Measurements from ENCODE around the gene EGLN3. TPM values are rescaled to one million over a fixed set of nuclear protein-coding genes. Genes with fewer than 3 reads are reported as not detected.

Gene EGLN3
- total and polyA plus RNA-seq, 2 donors: 8.6 to 14.5 TPM

- Histone ChIP-seq H3K36me3 (ENCODE audit: control insufficient read depth in 2 of 2, insufficient read depth in 2 of 2, low read length in 1 of 2) (peaks cover 3 to 8% of the 10 kb centered on the region in 2 donors), H3K4me3 (ENCODE audit: low read length in 2 of 2) (no peak overlapping the region), H3K27me3 (ENCODE audit: control insufficient read depth in 2 of 2, insufficient read depth in 1 of 2, low read length in 1 of 2) (no peaks in the 10 kb centered on the region), H3K9me3 (ENCODE audit: control insufficient read depth in 2 of 2, insufficient read depth in 1 of 2, low read length in 1 of 2) (no peaks in the 10 kb centered on the region), H3K27ac (ENCODE audit: low read depth in 1 of 2, low read length in 1 of 2) (no peak overlapping the region), H3K4me1 (ENCODE audit: control insufficient read depth in 2 of 2, insufficient read depth in 2 of 2, low read length in 2 of 2) (no peaks in the 10 kb centered on the region)
- no peak for DNase-seq (ENCODE audit: low read depth in 6 of 9, low spot score in 9 of 9)
Measured at GRCh38 chr14:33925946-33926345, 24.9 kb downstream of the EGLN3 start.

- no peaks in the 10 kb centered on the region for H3K9me3 ChIP-seq (ENCODE audit: control insufficient read depth in 2 of 2, insufficient read depth in 1 of 2, low read length in 1 of 2)
- H3K36me3 ChIP-seq (ENCODE audit: control insufficient read depth in 2 of 2, insufficient read depth in 2 of 2, low read length in 1 of 2): peaks cover 3 to 8% of the 10 kb centered on the region in 2 donors
- no peaks in the 10 kb centered on the region for H3K4me1 ChIP-seq (ENCODE audit: control insufficient read depth in 2 of 2, insufficient read depth in 2 of 2, low read length in 2 of 2)
- DNase-seq (ENCODE audit: low read depth in 6 of 9, low spot score in 9 of 9): no peak
- H3K27ac ChIP-seq (ENCODE audit: low read depth in 1 of 2, low read length in 1 of 2): no peak overlapping the region
- H3K27me3 ChIP-seq (ENCODE audit: control insufficient read depth in 2 of 2, insufficient read depth in 1 of 2, low read length in 1 of 2): no peaks in the 10 kb centered on the region
- no peak overlapping the region for H3K4me3 ChIP-seq (ENCODE audit: low read length in 2 of 2)
- WGBS: 71% methylated on average over 3 of the region's 3 CpGs
Measured at GRCh38 chr14:33925235-33925634, 25.6 kb downstream of the EGLN3 start.

DNA sequence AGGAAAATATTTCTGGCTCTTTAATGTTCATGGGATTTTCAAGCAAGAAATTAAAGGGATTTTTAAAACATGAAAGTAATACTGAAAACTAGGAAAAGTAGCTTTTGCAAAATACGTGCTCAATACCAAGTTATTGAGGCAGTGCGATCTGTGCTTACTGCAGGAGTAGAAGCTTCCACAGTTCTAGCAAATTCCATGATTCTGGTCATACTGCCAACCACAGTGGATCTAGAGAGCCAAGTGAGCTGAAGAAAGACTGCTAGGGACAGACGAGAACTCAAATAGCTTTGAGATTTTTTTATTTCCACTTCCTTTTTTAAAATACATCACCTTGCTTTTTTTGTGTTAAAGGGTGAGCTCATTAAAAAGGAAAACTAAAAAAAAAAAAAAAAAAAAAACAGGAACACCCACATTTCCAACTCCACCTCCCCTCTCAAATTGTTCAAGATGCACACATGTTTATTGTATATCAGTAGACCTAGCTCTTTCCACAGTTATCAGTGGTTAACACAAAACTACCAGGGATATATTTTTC lies 26.2 kb downstream of the EGLN3 start:
- Histone ChIP-seq H3K36me3 (ENCODE audit: control insufficient read depth in 2 of 2, insufficient read depth in 2 of 2, low read length in 1 of 2) (peaks cover 3 to 8% of the 10 kb centered on the region in 2 donors), H3K27me3 (ENCODE audit: control insufficient read depth in 2 of 2, insufficient read depth in 1 of 2, low read length in 1 of 2) (no peaks in the 10 kb centered on the region), H3K4me1 (ENCODE audit: control insufficient read depth in 2 of 2, insufficient read depth in 2 of 2, low read length in 2 of 2) (no peaks in the 10 kb centered on the region), H3K27ac (ENCODE audit: low read depth in 1 of 2, low read length in 1 of 2) (no peak overlapping the region), H3K9me3 (ENCODE audit: control insufficient read depth in 2 of 2, insufficient read depth in 1 of 2, low read length in 1 of 2) (no peaks in the 10 kb centered on the region), H3K4me3 (ENCODE audit: low read length in 2 of 2) (no peak overlapping the region)
- 88% methylated on average over 3 of the region's 3 CpGs for WGBS
- DNase-seq (ENCODE audit: low read depth in 6 of 9, low spot score in 9 of 9): no peak

- Histone ChIP-seq H3K36me3 (ENCODE audit: control insufficient read depth in 2 of 2, insufficient read depth in 2 of 2, low read length in 1 of 2) (peaks cover 3% of the 10 kb centered on the region in 2 donors), H3K27me3 (ENCODE audit: control insufficient read depth in 2 of 2, insufficient read depth in 1 of 2, low read length in 1 of 2) (no peaks in the 10 kb centered on the region), H3K4me1 (ENCODE audit: control insufficient read depth in 2 of 2, insufficient read depth in 2 of 2, low read length in 2 of 2) (peaks cover 7 to 12% of the 10 kb centered on the region in 2 donors), H3K9me3 (ENCODE audit: control insufficient read depth in 2 of 2, insufficient read depth in 1 of 2, low read length in 1 of 2) (no peaks in the 10 kb centered on the region), H3K4me3 (ENCODE audit: low read length in 2 of 2) (no peak overlapping the region), H3K27ac (ENCODE audit: low read depth in 1 of 2, low read length in 1 of 2) (no peak overlapping the region)
- no peak for DNase-seq (ENCODE audit: low read depth in 6 of 9, low spot score in 9 of 9)
- 86% methylated on average over 4 of the region's 4 CpGs for WGBS
Measured at GRCh38 chr14:33922125-33922524, 28.7 kb downstream of the EGLN3 start.

DNA sequence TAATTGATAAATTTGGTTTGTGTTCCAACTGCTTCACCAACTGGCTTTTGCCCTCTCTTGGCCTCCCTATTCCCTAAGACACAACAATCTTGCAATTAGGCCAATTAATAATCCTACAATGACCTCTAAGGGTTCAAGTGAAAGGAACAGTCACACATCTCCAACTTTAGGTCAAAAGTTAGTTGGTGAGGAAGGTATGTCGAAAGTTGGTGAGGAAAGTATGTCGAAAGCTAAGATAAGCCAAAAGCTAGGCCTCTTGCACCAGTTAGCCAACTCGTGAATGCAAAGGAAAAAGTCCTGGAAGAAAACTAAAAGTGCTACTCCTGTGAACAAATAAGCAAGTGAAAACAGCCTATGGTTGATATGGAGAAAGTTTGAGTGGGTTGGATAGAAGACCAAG lies 32.6 kb downstream of the EGLN3 start:
- 97% methylated on average over 3 of the region's 3 CpGs for WGBS
- peaks cover 23 to 39% of the 10 kb centered on the region in 2 donors for H3K4me1 ChIP-seq (ENCODE audit: control insufficient read depth in 2 of 2, insufficient read depth in 2 of 2, low read length in 2 of 2)
- no peaks in the 10 kb centered on the region for H3K36me3 ChIP-seq (ENCODE audit: control insufficient read depth in 2 of 2, insufficient read depth in 2 of 2, low read length in 1 of 2)
- no peak overlapping the region for H3K27ac ChIP-seq (ENCODE audit: low read depth in 1 of 2, low read length in 1 of 2)
- DNase-seq (ENCODE audit: low read depth in 6 of 9, low spot score in 9 of 9): no peak
- H3K4me3 ChIP-seq (ENCODE audit: low read length in 2 of 2): no peak overlapping the region
- no peaks in the 10 kb centered on the region for H3K27me3 ChIP-seq (ENCODE audit: control insufficient read depth in 2 of 2, insufficient read depth in 1 of 2, low read length in 1 of 2)
- H3K9me3 ChIP-seq (ENCODE audit: control insufficient read depth in 2 of 2, insufficient read depth in 1 of 2, low read length in 1 of 2): no peaks in the 10 kb centered on the region

- Histone ChIP-seq H3K36me3 (ENCODE audit: control insufficient read depth in 2 of 2, insufficient read depth in 2 of 2, low read length in 1 of 2) (no peaks in the 10 kb centered on the region), H3K27ac (ENCODE audit: low read depth in 1 of 2, low read length in 1 of 2) (no peak overlapping the region)
Measured at GRCh38 chr14:33917661-33918060, 33.2 kb downstream of the EGLN3 start.

GRCh38 chr14:33916663-33917565 lies 34.0 kb downstream of the EGLN3 start:
- WGBS: 39% methylated on average over 5 of the region's 5 CpGs
- Histone ChIP-seq H3K36me3 (ENCODE audit: control insufficient read depth in 2 of 2, insufficient read depth in 2 of 2, low read length in 1 of 2) (no peaks in the 10 kb centered on the region), H3K9me3 (ENCODE audit: control insufficient read depth in 2 of 2, insufficient read depth in 1 of 2, low read length in 1 of 2) (no peaks in the 10 kb centered on the region), H3K27me3 (ENCODE audit: control insufficient read depth in 2 of 2, insufficient read depth in 1 of 2, low read length in 1 of 2) (no peaks in the 10 kb centered on the region), H3K27ac (ENCODE audit: low read depth in 1 of 2, low read length in 1 of 2) (no peak overlapping the region), H3K4me1 (ENCODE audit: control insufficient read depth in 2 of 2, insufficient read depth in 2 of 2, low read length in 2 of 2) (peaks cover 23 to 39% of the 10 kb centered on the region in 2 donors), H3K4me3 (ENCODE audit: low read length in 2 of 2) (no peak overlapping the region)
- peak in 2 of 9 donors; percentile 8 to 24 for DNase-seq (ENCODE audit: low read depth in 6 of 9, low spot score in 9 of 9)

More at GRCh38 chr14:33917661-33918060, 33.2 kb downstream of the EGLN3 start:
- no peaks in the 10 kb centered on the region for H3K9me3 ChIP-seq (ENCODE audit: control insufficient read depth in 2 of 2, insufficient read depth in 1 of 2, low read length in 1 of 2)
- no peaks in the 10 kb centered on the region for H3K27me3 ChIP-seq (ENCODE audit: control insufficient read depth in 2 of 2, insufficient read depth in 1 of 2, low read length in 1 of 2)
- peaks cover 23 to 39% of the 10 kb centered on the region in 2 donors for H3K4me1 ChIP-seq (ENCODE audit: control insufficient read depth in 2 of 2, insufficient read depth in 2 of 2, low read length in 2 of 2)
- 70% methylated on average over 1 of the region's 1 CpG for WGBS
- peak in 2 of 9 donors; percentile 30 to 52 for DNase-seq (ENCODE audit: low read depth in 6 of 9, low spot score in 9 of 9)
- no peak overlapping the region for H3K4me3 ChIP-seq (ENCODE audit: low read length in 2 of 2)

DNA sequence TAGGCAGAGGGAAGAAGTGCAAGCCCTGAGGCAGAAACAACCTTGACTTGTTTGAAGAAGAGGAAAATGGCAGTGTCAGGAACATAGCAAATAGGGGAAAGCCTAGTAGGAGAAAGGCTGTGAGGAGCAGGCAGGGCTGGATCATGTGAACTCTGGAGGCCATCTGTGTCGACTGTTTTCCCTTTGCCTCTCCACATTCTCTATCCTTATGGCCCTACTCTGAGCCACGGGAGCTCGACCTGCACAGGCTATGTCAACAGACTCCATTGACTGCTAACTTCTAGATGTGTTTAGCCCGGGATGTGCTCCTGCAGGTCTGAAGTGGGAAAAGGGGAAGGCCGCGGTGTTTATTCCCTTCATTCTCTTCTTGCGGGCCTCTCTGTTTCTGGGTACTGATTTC lies 35.2 kb downstream of the EGLN3 start:
- no peak overlapping the region for H3K27ac ChIP-seq (ENCODE audit: low read depth in 1 of 2, low read length in 1 of 2)
- 66% methylated on average over 7 of the region's 7 CpGs for WGBS

More for the DNA sequence above, 35.2 kb downstream of the EGLN3 start:
- Histone ChIP-seq H3K4me1 (ENCODE audit: control insufficient read depth in 2 of 2, insufficient read depth in 2 of 2, low read length in 2 of 2) (peaks cover 23 to 39% of the 10 kb centered on the region in 2 donors), H3K4me3 (ENCODE audit: low read length in 2 of 2) (no peak overlapping the region), H3K27me3 (ENCODE audit: control insufficient read depth in 2 of 2, insufficient read depth in 1 of 2, low read length in 1 of 2) (no peaks in the 10 kb centered on the region), H3K36me3 (ENCODE audit: control insufficient read depth in 2 of 2, insufficient read depth in 2 of 2, low read length in 1 of 2) (no peaks in the 10 kb centered on the region), H3K9me3 (ENCODE audit: control insufficient read depth in 2 of 2, insufficient read depth in 1 of 2, low read length in 1 of 2) (no peaks in the 10 kb centered on the region)
- no peak for DNase-seq (ENCODE audit: low read depth in 6 of 9, low spot score in 9 of 9)

All from thymus (tissue), 11 donors.